CD14-positive monocyte (primary cell): ENCODE data around the gene TSPEAR. TPM values are rescaled to one million over a fixed set of nuclear protein-coding genes. Genes with fewer than 3 reads are reported as not detected.

ENCODE experiments used
- DNase-seq, 3 donors: peaks; one replicate each; pipeline ENCODE4 v3.0.0-alpha.2; 2011 to 2022
- H2AFZ ChIP-seq: 2 replicates; pipeline ENCODE4 v1.6.0; 2012; ENCODE audit warnings: mild to moderate bottlenecking, low read depth, low read length, inconsistent platforms; ENCODE audit not compliant: insufficient read depth, poor library complexity, severe bottlenecking
- H3K27ac ChIP-seq, 2 donors: 1 replicate in 1 of 2; 2 replicates in 1 of 2; pipeline ENCODE4 v1.5.1; 2012 to 2013; ENCODE audit warnings: low read length in 2 of 2, control low read depth in 1 of 2, inconsistent platforms in 1 of 2, low read depth in 1 of 2, mild to moderate bottlenecking in 1 of 2
- H3K27me3 ChIP-seq, 2 donors: one replicate each; pipeline versions ENCODE4 v1.6.0 to v1.6.1; 2011 to 2013; ENCODE audit warnings: low read length in 2 of 2; ENCODE audit not compliant: control insufficient read depth in 2 of 2, insufficient read depth in 2 of 2
- H3K36me3 ChIP-seq, 2 donors: replicated peaks in 1 of 2; 1 replicate in 1 of 2; 2 replicates in 1 of 2; pipeline versions ENCODE4 v1.5.1 to v1.6.1; 2012 to 2013; ENCODE audit warnings: low read length in 2 of 2, control low read depth in 1 of 2, inconsistent platforms in 1 of 2, mild to moderate bottlenecking in 1 of 2; ENCODE audit not compliant: insufficient read depth in 2 of 2, control insufficient read depth in 1 of 2
- H3K4me1 ChIP-seq, 2 donors: 1 replicate in 1 of 2; 2 replicates in 1 of 2; pipeline versions ENCODE4 v1.5.1 to v1.6.1; 2012 to 2013; ENCODE audit warnings: low read length in 2 of 2, control low read depth in 1 of 2, inconsistent platforms in 1 of 2, mild to moderate bottlenecking in 1 of 2, moderate library complexity in 1 of 2; ENCODE audit not compliant: insufficient read depth in 2 of 2, control insufficient read depth in 1 of 2
- H3K4me2 ChIP-seq: replicated peaks from 2 replicates; pipeline ENCODE3; 2012; ENCODE audit warnings: low read length, moderate library complexity, mild to moderate bottlenecking; ENCODE audit not compliant: poor library complexity, severe bottlenecking; ENCODE audit errors: extremely low read depth
- H3K4me3 ChIP-seq, 3 experiments: fragments of 200-600 bp in 1 of 3; sonication (generic) in 1 of 3; replicated peaks in 1 of 3; 1 replicate in 2 of 3; 2 replicates in 1 of 3; pipeline ENCODE4 v1.5.1; 2011 to 2013; ENCODE audit warnings: low read length in 3 of 3, mild to moderate bottlenecking in 3 of 3, control low read depth in 2 of 3, low read depth in 2 of 3, inconsistent platforms in 1 of 3, moderate library complexity in 1 of 3
- H3K79me2 ChIP-seq: 2 replicates; pipeline ENCODE4 v1.6.0; 2012; ENCODE audit warnings: mild to moderate bottlenecking, control low read depth, inconsistent platforms, low read length, moderate library complexity; ENCODE audit not compliant: insufficient read depth
- H3K9ac ChIP-seq: 2 replicates; pipeline ENCODE4 v1.6.0; 2017; ENCODE audit warnings: low read length, mild to moderate bottlenecking; ENCODE audit not compliant: insufficient read depth, poor library complexity, severe bottlenecking
- H3K9me3 ChIP-seq, 2 donors: replicated peaks in 1 of 2; 1 replicate in 1 of 2; 2 replicates in 1 of 2; pipeline versions ENCODE4 v1.5.1 to v1.6.1; 2012 to 2013; ENCODE audit warnings: low read length in 2 of 2, control low read depth in 1 of 2; ENCODE audit not compliant: control insufficient read depth in 1 of 2, insufficient read depth in 1 of 2
- H4K20me1 ChIP-seq: 2 replicates; pipeline ENCODE4 v1.6.0; 2012; ENCODE audit warnings: mild to moderate bottlenecking, low read length, control low read depth, moderate library complexity; ENCODE audit not compliant: insufficient read depth
- H3K27ac Mint-ChIP-seq, 7 donors: one replicate each; pipeline ENCODE4 v1.8.0; 2020; ENCODE audit warnings: mild to moderate bottlenecking in 7 of 7, mixed read lengths in 7 of 7, moderate library complexity in 6 of 7, inconsistent platforms in 2 of 7
- H3K27me3 Mint-ChIP-seq, 3 donors: one replicate each; pipeline ENCODE4 v1.8.0; 2021 to 2022; ENCODE audit warnings: low read depth in 3 of 3, mild to moderate bottlenecking in 3 of 3, mixed read lengths in 3 of 3, moderate library complexity in 3 of 3, inconsistent platforms in 1 of 3
- H3K36me3 Mint-ChIP-seq, 2 donors: one replicate each; pipeline ENCODE4 v1.8.0; 2020; ENCODE audit warnings: mixed read lengths in 2 of 2, inconsistent platforms in 1 of 2, mild to moderate bottlenecking in 1 of 2
- H3K4me1 Mint-ChIP-seq: one replicate; pipeline ENCODE4 v1.8.0; 2020; ENCODE audit warnings: mild to moderate bottlenecking, mixed read lengths
- H3K4me3 Mint-ChIP-seq, 2 donors: one replicate each; pipeline ENCODE4 v1.8.0; 2020; ENCODE audit warnings: mild to moderate bottlenecking in 2 of 2, mixed read lengths in 2 of 2, moderate library complexity in 1 of 2
- H3K9me3 Mint-ChIP-seq, 7 donors: one replicate each; pipeline ENCODE4 v1.8.0; 2020 to 2022; ENCODE audit warnings: mixed read lengths in 7 of 7, mild to moderate bottlenecking in 6 of 7, moderate library complexity in 6 of 7, inconsistent platforms in 2 of 7
- WGBS: methylation state at CpG from one replicate; pipeline ENCODE4 v1.1.5; 2013; ENCODE audit warnings: missing lambda C conversion rate; ENCODE audit not compliant: insufficient coverage; 5-methylcytosine and 5-hydroxymethylcytosine counted together
- intact Hi-C, 2 donors: fragments of 100-400 bp; cut with micrococcal nuclease; formaldehyde crosslinking; loops; one replicate each; pipeline versions ENCODE4 v1.15.0 to v1.15.1; 2023
- polyA plus RNA-seq, 3 donors: library from polyadenylated mRNA; depleted of rRNA in 1 of 3; unstranded in 2 of 3; stranded (reverse) in 1 of 3; fragments of 300-500 nt in 2 of 3; fragments of >200 nt in 1 of 3; fragmentation: Illumina TruSeq in 2 of 3; gene quantifications; 1 replicate in 2 of 3; 2 replicates in 1 of 3; pipeline ENCODE4 v1.2.3, GENCODE V29; 2012 to 2021
- TF ChIP-seq, protein P1 (sequence below): fragments of 200-600 bp; IDR thresholded peaks from one replicate; pipeline ENCODE4 v1.8.0; 2022; ENCODE audit warnings: antibody characterized with exemption, mild to moderate bottlenecking

TSPEAR gene
- polyA plus RNA-seq, 3 donors = not detected

DNA sequence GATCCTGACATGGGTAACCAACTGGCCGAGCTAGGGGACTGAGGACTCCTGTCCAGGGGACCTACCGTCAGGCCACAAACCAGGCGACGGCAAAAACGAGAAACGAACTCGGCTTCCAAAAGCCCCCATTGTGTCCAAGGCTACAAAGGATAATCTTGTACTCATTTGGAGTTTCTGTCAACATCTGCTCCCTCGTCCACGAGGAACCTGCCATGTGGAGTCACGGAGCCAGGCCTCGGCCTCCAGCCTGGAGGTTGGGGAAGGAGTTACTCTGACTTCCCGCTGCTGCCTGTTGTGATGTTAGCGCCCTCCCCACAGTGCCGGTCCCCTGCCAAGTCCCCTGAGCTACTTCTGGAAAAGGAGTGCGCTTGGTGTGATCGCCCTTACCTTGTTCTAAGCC is 178.7 kb downstream of the TSPEAR start:
- H3K4me3 ChIP-seq = no peak overlapping the region
- H3K27ac Mint-ChIP-seq = peak overlapping the region in 1 of 7 donors; percentile 24
- H3K4me2 ChIP-seq = no peak overlapping the region
- H3K9me3 Mint-ChIP-seq = peaks cover 0 to 4% (median 0%) of the 10 kb centered on the region in 7 donors
- H3K27me3 ChIP-seq = no peaks in the 10 kb centered on the region
- H3K27ac ChIP-seq = no peak overlapping the region
- H3K79me2 ChIP-seq = no peaks in the 10 kb centered on the region
- intact Hi-C loops = no loop called here
- H3K9me3 ChIP-seq = no peaks in the 10 kb centered on the region
- WGBS = 94% methylated on average over 12 of the region's 16 CpGs
- no peak overlapping the region for H2AFZ ChIP-seq
- H3K9ac ChIP-seq = no peak overlapping the region
- H3K4me1 ChIP-seq = no peaks in the 10 kb centered on the region
- no peak overlapping the region for H3K4me3 Mint-ChIP-seq
- H4K20me1 ChIP-seq = no peaks in the 10 kb centered on the region
- H3K36me3 ChIP-seq = no peaks in the 10 kb centered on the region
- TF ChIP-seq, protein P1, sequence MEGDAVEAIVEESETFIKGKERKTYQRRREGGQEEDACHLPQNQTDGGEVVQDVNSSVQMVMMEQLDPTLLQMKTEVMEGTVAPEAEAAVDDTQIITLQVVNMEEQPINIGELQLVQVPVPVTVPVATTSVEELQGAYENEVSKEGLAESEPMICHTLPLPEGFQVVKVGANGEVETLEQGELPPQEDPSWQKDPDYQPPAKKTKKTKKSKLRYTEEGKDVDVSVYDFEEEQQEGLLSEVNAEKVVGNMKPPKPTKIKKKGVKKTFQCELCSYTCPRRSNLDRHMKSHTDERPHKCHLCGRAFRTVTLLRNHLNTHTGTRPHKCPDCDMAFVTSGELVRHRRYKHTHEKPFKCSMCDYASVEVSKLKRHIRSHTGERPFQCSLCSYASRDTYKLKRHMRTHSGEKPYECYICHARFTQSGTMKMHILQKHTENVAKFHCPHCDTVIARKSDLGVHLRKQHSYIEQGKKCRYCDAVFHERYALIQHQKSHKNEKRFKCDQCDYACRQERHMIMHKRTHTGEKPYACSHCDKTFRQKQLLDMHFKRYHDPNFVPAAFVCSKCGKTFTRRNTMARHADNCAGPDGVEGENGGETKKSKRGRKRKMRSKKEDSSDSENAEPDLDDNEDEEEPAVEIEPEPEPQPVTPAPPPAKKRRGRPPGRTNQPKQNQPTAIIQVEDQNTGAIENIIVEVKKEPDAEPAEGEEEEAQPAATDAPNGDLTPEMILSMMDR = no peak
- no peaks in the 10 kb centered on the region for H3K36me3 Mint-ChIP-seq
- H3K27me3 Mint-ChIP-seq = peaks cover 0 to 17% (median 13%) of the 10 kb centered on the region in 3 donors
- no peak for DNase-seq
- H3K4me1 Mint-ChIP-seq = no peaks in the 10 kb centered on the region

DNA sequence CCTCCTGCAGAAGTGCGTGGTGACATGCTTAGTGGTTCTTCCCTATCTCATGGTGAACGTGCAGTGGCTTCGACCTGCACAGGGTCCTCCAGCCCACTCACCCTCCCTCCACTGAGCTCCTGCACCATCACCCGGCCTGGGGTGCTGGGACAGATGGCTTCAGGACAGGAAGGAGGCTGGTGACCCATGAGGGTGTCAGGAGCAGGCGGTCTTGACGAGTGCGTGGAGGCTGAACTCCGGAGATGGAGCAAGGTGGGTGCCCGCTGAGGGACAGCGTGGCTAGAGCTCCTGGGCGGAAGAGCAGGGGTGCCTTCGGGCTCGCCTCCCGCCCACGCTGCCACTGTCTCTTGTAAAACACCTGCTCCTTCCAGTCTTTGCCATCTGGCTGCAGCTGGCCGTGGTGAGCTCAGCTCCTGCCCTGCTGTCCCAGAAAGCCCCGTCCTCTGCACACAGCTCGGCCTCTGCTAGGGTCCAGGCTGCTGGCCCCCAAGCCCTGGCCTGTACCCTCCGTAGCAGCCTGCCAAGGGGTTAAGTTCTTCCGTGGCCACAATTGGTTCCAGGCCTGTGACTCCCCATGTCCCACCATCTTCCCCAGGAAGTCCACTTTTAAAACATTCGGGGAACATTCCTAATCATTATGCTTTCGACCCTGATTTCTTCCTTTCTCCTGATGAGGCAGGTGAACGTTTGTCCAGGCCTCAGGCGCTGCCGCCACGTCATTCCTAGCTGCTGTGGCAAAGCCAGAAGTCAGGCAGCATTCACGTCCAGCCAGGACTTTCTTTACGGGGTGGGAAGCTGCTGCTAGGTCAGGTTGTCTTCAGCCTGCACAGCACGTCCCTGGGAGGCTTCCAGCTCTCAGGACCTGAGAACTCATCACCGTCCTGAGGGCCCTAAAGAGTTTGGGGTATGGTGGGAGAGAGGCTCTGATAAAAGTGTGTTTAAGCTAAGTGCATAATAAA is 179.5 kb downstream of the TSPEAR start:
- TF ChIP-seq, protein P1 = no peak
- H3K27me3 ChIP-seq = no peaks in the 10 kb centered on the region
- no peaks in the 10 kb centered on the region for H3K4me1 Mint-ChIP-seq
- H2AFZ ChIP-seq = no peak overlapping the region
- H3K27me3 Mint-ChIP-seq = peaks cover 1 to 17% (median 9%) of the 10 kb centered on the region in 3 donors
- no peak overlapping the region for H3K27ac Mint-ChIP-seq
- no peaks in the 10 kb centered on the region for H3K79me2 ChIP-seq
- H3K36me3 ChIP-seq = no peaks in the 10 kb centered on the region
- H4K20me1 ChIP-seq = no peaks in the 10 kb centered on the region
- no peak for DNase-seq
- no peak overlapping the region for H3K4me3 Mint-ChIP-seq
- intact Hi-C loops = no loop called here
- no peak overlapping the region for H3K4me2 ChIP-seq
- H3K27ac ChIP-seq = no peak overlapping the region
- H3K9ac ChIP-seq = no peak overlapping the region
- H3K36me3 Mint-ChIP-seq = no peaks in the 10 kb centered on the region
- no peak overlapping the region for H3K4me3 ChIP-seq
- peaks cover 0 to 4% (median 0%) of the 10 kb centered on the region in 7 donors for H3K9me3 Mint-ChIP-seq
- whole genome bisulfite sequencing = 87% methylated on average over 27 of the region's 30 CpGs
- no peaks in the 10 kb centered on the region for H3K4me1 ChIP-seq
- H3K9me3 ChIP-seq = no peaks in the 10 kb centered on the region
